Cardiac fibroblast (primary cell): Measurements from ENCODE around the gene IL22RA2.
"Not testable (repeated sequence)": the region's sequence is repeated elsewhere in the genome, so short reads cannot be mapped to it uniquely, and the experiment has no call there.

Source experiments
- DNase-seq, 2 donors: peaks; one replicate each; pipeline versions ENCODE4 v3.0.0 to v3.0.0-alpha.2; 2010; ENCODE audit warnings: low read depth in 2 of 2
- H3K4me3 ChIP-seq, 2 donors: replicated peaks in 1 of 2; 1 replicate in 1 of 2; 2 replicates in 1 of 2; pipeline ENCODE4 v1.5.1; 2011; ENCODE audit warnings: low read depth in 2 of 2, low read length in 2 of 2, mild to moderate bottlenecking in 2 of 2, moderate library complexity in 1 of 2
- TF ChIP-seq, protein P1 (sequence below): IDR thresholded peaks from one replicate; pipeline ENCODE4 v1.5.1; 2011; ENCODE audit warnings: low read depth, mild to moderate bottlenecking, low read length, inconsistent platforms

The IL22RA2 gene

DNA sequence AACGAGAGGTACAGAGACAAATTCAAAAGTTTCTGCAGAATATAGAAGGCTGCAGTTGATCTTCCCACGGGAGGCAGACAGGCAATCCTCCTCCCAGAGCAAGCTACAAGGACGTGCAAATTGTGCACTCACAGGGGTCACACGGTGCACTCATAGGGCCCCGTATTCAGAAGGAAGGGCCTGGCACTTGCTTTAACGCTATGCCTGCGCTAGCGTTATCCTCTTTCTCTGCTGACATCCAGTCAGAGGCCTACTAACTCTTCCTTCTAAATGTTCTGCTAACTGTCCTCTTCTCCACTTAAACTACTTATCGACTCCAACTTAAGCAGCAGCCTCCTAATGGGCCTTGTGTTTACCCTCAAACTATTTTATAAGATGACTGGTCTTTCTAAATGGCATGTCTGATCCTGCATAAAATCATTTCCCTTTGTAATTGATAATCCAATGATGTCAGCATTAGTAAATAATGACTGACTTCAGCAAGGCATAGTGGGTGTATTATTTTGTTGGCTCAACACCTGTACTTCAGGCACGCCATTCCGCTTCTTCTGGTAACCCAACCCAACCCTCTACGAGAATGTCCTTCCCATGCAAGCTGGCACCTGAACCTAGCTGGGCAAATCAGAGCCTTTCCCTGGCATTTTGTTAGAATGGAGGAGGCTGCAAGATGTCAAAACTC, 43.6 kb upstream of the IL22RA2 start:
- peak in 1 of 2 donors; percentile 9 for DNase-seq
- TF ChIP-seq, protein P1, sequence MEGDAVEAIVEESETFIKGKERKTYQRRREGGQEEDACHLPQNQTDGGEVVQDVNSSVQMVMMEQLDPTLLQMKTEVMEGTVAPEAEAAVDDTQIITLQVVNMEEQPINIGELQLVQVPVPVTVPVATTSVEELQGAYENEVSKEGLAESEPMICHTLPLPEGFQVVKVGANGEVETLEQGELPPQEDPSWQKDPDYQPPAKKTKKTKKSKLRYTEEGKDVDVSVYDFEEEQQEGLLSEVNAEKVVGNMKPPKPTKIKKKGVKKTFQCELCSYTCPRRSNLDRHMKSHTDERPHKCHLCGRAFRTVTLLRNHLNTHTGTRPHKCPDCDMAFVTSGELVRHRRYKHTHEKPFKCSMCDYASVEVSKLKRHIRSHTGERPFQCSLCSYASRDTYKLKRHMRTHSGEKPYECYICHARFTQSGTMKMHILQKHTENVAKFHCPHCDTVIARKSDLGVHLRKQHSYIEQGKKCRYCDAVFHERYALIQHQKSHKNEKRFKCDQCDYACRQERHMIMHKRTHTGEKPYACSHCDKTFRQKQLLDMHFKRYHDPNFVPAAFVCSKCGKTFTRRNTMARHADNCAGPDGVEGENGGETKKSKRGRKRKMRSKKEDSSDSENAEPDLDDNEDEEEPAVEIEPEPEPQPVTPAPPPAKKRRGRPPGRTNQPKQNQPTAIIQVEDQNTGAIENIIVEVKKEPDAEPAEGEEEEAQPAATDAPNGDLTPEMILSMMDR: no peak
- H3K4me3 ChIP-seq: peak overlapping the region in 1 of 2 donors; percentile 93

GRCh38 chr6:137216106-137216505, 42.7 kb upstream of the IL22RA2 start:
- no peak overlapping the region for H3K4me3 ChIP-seq
- TF ChIP-seq, protein P1: no peak
- DNase-seq: peak in 1 of 2 donors; percentile 58

GRCh38 chr6:137215630-137216029, 42.2 kb upstream of the IL22RA2 start:
- not testable (repeated sequence) for H3K4me3 ChIP-seq, DNase-seq

- DNase-seq: peak in 1 of 2 donors; percentile 60
- no peak overlapping the region for H3K4me3 ChIP-seq
- TF ChIP-seq, protein P1: no peak
Observed at GRCh38 chr6:137214931-137215330, 41.5 kb upstream of the IL22RA2 start.

- H3K4me3 ChIP-seq: no peak overlapping the region
- no peak for DNase-seq
- TF ChIP-seq, protein P1: no peak
Observed at GRCh38 chr6:137213813-137214212, 40.4 kb upstream of the IL22RA2 start.

GRCh38 chr6:137213331-137213740, 39.9 kb upstream of the IL22RA2 start:
- no peak for DNase-seq
- H3K4me3 ChIP-seq: no peak overlapping the region
- TF ChIP-seq, protein P1: no peak

- DNase-seq: no peak
- H3K4me3 ChIP-seq: no peak overlapping the region
- TF ChIP-seq, protein P1: no peak
Observed at GRCh38 chr6:137211910-137212309, 38.5 kb upstream of the IL22RA2 start.
